SU-DHL-6 (cell line): ENCODE data around the gene COL6A3.

ENCODE experiments used
- EZH2phosphoT487 ChIP-seq: fragments of 200-600 bp; sonication (generic), shearing (Covaris generic); conservative IDR thresholded peaks from 2 replicates; pipeline ENCODE4 v1.6.1; 2018; ENCODE audit warnings: mild to moderate bottlenecking, antibody characterized with exemption, low read length, moderate library complexity, mixed read lengths
- TF ChIP-seq, protein P1 (sequence below): fragments of 200-600 bp; sonication (generic); IDR thresholded peaks from one replicate; pipeline ENCODE4 v1.5.1; 2017; ENCODE audit warnings: antibody characterized with exemption, mild to moderate bottlenecking, low read length, moderate library complexity; ENCODE audit not compliant: insufficient read depth, poor library complexity, severe bottlenecking

DNA sequence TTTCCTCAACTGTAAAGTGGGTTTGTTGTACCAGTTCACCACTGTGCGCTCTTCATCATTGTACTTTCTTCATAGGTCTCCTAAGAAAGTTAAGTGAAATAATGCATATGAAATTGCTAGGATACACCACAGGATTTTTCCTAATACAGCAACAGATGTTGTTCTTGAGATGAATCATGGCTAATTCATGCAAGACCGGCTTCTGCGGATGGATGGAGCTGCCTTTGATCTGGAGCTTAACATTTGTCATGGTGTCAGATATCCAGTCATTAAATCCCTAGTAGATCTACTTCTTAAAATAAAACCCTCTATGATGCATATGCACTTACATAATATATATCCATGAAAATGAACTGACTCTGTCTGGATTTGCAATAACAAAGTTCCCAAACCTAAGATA is 114.1 kb downstream of the COL6A3 start:
- TF ChIP-seq, protein P1, sequence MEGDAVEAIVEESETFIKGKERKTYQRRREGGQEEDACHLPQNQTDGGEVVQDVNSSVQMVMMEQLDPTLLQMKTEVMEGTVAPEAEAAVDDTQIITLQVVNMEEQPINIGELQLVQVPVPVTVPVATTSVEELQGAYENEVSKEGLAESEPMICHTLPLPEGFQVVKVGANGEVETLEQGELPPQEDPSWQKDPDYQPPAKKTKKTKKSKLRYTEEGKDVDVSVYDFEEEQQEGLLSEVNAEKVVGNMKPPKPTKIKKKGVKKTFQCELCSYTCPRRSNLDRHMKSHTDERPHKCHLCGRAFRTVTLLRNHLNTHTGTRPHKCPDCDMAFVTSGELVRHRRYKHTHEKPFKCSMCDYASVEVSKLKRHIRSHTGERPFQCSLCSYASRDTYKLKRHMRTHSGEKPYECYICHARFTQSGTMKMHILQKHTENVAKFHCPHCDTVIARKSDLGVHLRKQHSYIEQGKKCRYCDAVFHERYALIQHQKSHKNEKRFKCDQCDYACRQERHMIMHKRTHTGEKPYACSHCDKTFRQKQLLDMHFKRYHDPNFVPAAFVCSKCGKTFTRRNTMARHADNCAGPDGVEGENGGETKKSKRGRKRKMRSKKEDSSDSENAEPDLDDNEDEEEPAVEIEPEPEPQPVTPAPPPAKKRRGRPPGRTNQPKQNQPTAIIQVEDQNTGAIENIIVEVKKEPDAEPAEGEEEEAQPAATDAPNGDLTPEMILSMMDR = no peak
- no peak for TF ChIP-seq EZH2phosphoT487
